ENCODE data around the gene CEP170.

CEP170 gene

DNA sequence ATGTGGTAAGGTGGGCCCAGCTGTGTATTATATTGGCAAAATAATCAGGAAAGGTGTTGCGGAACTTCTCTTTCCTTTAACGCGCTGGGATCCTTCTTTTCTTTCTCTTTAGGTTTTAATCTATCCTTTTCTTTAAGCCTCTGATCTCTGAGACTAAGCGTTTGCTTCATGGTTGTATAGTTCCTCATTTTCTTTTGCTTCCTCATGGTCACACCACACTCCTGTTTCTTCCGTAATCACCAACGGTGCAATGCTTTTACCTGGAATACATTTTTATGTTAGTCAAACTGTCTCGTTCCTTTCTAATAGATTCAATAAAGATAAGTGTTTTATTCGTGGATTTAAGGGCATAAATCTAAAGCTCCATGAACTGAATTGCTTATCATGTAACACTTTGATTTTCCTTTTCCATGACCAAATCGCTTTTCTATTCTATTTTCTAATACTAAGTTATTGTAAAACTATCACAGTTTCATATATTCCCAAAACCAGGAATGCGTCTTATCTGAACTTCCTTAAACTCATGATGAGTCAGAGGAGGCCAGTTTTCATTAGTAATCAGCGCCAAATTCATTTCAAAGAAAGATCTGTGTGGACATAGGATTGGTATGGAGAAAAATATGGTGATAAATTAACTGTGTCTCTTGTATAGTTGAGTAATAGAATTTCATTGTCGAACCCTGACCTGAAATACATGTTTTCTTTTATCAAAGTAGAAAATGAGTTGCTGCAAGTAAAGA, 13.0 kb upstream of the CEP170 start:
- no peak for DNase-seq

DNA sequence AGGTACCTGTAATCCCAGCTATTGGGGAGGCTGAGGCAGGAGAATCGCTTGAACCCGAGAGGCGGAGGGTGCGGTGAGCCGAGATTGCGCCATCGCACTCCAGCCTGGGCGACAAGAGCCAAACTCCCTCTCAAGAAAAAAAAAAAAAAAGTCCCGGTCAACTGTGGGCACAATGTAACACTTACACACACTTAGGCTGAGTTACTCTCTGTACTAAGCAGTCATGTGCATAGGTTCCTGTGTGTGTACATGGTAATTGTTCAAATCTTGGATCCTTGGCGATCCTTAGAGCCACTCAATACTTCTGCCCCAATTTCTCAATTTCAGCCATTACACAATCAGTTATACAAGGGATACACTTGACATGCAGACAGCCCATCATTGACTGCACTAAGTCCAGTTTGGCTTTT, 12.4 kb upstream of the CEP170 start:
- no peak for DNase-seq

- DNase-seq: no peak
Measured at GRCh38 chr1:243266231-243266630, 11.2 kb upstream of the CEP170 start.

- no peak for DNase-seq
Measured at GRCh38 chr1:243264717-243265116, 9.6 kb upstream of the CEP170 start.

- no peak for DNase-seq
Measured at GRCh38 chr1:243261390-243261789, 6.3 kb upstream of the CEP170 start.

DNA sequence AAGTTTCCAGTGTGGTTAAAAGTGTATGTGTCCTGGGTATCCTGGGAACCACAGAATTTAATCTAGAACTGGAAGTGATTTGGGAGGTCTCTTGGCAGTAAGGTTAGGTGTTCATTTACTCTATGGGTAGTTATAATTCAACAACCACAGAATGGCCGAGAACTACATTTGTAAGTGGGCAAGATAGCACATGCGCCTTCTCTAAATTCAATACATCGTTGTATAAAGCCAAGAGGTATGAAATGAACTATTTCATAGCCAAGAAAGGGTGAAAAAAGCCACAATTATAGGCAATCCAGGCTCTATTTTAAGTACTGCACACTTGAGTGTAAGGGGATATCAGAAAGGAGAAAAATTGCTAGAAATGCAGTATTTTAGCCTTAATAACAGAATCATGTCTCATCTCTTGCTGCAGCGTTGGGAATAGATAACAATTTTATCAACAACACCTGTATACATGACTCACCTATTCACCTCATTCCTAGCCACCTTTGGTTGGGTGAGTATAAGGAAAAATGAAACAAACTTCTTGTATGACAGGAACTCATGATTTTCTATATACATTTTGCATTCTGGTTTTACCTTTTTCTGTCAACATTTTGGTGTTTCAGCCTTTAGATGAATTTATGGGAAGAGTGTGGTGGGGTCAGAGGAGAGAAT, 5.3 kb upstream of the CEP170 start:
- DNase-seq: no peak

GRCh38 chr1:243258731-243259130, 3.6 kb upstream of the CEP170 start:
- no peak for DNase-seq

GRCh38 chr1:243257189-243257588, 2.1 kb upstream of the CEP170 start:
- DNase-seq: no peak

DNA sequence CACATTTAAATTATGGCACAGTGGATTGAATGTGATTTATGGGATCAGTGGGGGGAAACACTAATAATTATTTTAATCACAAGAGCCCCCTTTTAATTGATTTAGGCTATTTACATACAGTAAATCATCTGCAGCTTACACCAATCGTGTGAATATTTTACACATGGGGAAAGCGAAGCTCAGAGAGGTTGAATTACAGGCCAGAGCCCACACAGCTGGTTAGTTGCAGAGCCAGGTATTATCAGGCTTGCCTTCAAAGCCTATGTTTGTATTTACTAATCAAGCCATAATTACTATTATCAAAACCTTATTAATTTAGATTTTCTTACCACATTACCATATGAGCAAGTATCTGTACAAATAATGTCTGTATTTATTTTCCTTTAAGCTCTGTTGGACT, 1.5 kb upstream of the CEP170 start:
- no peak for DNase-seq

DNA sequence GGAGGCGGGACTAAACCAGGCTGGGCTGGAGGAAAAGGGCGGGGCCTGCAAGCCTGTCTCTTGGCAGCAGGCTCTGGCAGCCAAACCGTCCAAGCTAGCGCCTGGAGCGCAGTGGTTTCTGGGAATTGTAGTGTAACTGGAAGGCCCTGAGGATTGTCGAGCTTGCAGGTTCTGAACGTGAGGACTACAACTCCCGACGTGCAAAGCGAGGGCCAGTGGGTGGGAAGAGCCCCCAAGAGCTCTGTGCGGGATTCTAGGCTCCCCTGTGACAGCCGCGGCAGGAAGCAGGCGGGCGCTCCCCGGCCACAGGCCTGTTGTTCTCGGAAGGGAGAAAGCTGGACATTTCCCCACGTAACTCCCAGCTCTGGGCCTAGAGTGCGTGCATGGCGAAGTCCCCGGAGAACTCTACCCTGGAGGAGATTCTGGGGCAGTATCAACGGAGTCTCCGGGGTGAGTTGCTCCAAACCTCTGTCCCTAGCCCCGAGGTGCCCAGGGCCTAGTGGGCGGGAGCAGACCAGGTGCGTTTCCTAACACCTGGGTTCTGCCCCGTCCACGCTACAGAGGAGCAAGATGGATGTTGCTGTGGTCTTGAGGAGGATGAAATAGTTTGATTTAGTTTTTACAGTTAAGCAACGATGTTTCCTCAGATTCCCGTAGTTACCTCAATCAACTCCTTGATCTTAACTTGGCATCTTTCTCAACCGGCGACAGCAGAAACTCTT, 871 bp upstream of the CEP170 start, which contains the start of gene SDCCAG8:
Gene SDCCAG8, plus strand, starts transcription at position 251 of the 722 bp plus-strand sequence. Its CDS starts 133 bp downstream, at position 384.
- DNase-seq: peak; percentile 97

DNA sequence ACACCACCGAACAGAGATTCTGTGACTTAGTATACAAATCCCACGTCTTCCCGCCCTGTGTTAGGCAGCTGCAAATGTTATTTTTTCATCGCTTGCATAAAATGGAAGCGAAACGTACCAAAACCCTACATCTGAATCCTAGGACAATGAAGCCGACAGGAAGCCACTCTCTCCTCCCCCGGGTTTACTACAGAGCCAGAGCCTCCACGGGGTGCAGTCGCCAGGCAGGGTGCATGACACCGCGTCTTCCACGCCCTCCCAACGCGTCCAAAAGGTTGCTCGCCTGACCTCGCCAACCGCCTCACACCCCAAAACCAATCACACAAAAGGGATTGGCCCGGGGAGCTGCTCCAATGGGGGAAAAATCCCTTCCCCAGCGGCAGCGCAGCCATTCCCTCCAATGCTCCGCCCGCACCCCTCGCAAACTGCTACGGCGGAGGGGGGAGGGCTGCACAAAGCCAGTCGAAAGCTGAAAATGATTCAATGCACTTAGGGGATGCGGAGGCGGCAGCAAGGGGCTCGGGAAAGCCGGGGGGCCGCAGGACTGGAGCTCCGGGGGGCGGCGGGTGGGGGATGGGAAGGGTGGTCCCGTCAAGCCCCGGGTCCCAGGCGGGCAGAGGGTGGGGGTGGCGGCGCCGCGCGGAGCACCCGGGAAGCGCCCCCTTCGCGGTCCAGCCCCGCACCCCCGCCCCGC, 701 bp downstream of the CEP170 start:
- DNase-seq: peak; percentile 62

DNA sequence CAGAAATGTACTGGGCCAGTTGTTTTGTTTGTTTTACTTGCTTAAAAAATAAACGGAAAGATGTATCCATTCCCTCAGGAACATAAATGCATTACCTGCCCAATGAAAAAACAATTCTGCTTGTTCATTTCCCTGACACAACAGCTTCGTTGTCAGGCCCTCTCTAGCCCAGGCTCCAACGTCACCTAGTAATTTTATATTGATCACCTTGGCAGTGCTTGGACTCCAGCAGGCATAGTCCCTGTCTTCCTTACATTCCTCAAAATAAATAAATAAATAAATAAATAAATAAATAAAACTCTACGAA, 1.2 kb downstream of the CEP170 start:
- no peak for DNase-seq

DNA sequence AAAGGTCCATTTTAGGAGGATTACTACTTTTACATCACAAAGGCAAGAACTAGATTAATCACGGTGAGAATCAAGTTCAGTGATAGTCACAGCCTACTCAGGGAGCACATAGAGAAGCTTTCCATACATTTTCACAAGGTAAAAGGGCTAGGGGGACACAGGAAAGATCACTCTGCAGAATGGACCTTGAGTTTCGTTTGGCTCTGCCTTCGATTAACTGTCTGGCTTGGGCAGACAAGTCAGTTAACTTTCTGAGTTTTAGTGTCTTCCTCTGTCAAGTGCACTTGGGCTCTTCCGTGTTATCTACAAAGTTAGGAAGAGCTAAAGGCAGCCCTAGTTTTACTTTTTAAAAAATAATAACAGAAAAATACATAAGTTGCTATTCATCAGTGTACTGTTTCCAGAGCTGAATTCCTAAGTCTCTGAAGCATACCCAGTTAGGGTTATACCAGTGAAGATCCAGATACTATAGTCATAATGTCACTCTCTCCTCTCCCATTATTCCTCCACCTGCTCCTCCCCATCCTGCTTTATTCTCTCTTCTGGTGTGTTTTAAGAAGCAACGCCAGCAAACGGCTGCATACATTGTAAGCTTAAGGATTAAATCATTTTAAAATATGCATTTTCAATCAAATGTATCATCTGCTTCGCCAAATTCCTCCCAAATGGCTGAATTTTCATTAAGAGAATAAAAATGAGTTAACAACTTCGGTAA, 1.7 kb downstream of the CEP170 start:
- no peak for DNase-seq

DNA sequence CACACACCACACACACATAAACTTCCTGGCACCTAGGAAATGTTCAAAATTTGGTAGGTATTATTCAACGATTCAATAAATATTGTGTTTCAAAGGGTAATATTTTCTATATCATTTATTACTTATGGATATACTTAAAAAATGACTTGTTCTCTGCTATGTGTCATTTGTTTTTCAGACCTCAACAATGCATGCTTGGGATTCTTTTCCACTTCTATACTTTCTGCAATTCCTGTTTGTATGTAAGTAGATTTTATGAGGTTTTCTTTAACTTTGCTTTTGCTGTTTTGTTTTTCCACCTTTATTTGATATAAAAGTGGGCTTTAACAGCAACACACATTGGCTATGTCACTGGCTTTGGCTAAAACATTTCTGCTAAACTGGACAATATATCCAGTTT, 3.5 kb downstream of the CEP170 start:
- DNase-seq: no peak

DNA sequence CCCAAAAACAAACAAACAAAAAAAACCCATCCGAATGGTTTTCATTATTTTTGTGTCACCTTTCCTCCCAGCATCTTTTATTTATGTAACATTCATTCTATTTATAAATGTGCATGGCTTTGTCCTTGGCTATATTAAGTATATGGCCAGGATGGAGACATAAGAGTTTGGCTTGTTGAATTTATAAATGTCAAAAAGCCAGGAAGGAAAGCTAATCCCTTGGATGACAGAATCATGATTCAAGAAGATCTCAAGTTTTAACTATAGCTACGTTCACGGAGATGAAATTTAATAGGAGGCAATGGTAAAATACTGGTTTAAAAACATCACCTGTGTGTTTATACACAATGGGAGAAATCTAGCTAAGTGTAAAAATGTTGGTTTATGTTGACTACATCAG, 5.0 kb downstream of the CEP170 start:
- DNase-seq: no peak

GRCh38 chr1:243249214-243249613, 5.9 kb downstream of the CEP170 start:
- no peak for DNase-seq

- DNase-seq: no peak
Measured at GRCh38 chr1:243247901-243248300, 7.2 kb downstream of the CEP170 start.

DNA sequence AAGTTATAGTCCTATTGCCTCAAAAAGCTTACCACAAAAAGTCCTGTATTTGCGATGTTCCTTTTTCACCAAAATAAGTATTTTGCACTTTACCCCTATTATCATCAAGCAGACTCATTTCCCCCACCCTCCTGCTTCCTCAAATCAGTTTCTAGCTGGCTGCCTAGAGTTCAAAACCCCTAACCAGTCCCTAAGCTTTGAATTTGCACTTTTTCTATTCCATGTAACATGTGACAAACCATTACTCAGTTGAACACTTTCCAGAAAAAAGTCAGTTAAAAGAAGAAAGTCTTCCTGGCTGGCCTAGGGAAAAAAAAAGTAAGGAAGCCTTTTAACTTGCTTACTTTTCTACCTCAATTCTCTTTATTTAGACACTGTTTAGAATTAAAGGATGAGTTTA, 8.2 kb downstream of the CEP170 start:
- no peak for DNase-seq

DNA sequence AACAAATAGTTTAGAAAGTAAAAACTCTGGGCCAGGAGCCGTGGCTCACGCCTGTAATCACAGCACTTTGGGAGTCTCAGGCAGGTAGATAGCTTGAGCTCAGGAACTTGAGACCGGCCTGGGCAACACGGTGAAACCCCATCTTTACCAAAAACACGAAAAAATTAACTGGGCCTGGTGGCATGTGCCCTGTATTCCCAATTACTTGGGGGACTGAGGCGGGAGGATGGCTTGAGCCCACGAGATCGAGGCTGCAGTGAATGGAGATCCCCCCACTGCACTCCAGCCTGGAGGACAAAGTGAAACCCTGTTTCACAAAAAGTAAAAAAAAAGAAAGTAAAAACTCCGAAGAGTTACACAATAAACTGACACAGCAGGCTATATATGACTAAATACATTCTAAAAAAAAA, 10.6 kb downstream of the CEP170 start:
- DNase-seq: no peak

GRCh38 chr1:243236604-243237252, 18.4 kb downstream of the CEP170 start:
- DNase-seq: no peak

DNA sequence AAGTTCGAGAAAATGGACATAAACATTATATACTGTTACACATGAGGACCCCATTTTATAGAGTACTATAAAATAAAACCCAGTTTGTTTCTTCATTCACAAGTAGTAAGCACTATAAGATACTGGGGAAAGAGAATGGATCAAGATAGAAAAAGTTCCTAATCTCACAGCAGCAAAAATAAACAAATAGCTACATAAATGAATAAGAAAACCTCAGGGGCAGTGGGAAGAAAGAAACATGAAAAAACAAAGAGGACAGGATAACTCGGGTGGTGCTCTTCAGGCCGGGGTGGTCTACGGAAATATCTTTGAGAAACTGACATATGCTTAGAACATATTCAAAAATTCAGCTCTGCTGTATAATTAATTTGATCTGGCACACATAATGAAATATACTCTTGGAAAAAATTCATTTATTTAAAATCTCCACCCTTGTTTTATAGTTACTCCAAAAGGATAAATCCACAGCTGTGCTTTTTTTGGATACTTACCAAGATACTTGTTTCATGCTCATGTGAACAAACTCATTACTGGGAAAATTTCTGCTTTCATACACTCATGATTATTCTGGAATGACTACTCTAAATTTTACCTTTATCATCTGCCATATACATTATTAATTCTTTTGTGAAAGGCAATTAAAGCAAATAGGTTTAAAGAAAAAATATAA, 20.0 kb downstream of the CEP170 start:
- DNase-seq: no peak

- no peak for DNase-seq
Measured at GRCh38 chr1:243233908-243234307, 21.2 kb downstream of the CEP170 start.
